PC-3 (cell line): ENCODE results near the gene GAL3ST1. TPM values are rescaled to one million over a fixed set of nuclear protein-coding genes. Genes with fewer than 3 reads are reported as not detected.

Experiments used
- ATAC-seq: fragments of 200-7000 bp; cut with Tn5 transposase; 2 replicates; pipeline ENCODE4 v1.9.1; 2020; ENCODE audit warnings: mild to moderate bottlenecking, moderate library complexity
- BruUV-seq: library from RNA; stranded (reverse); fragments of 400-500 nt; replicated peaks from 2 replicates; lab custom pipeline; 2021; lab: Mats Ljungman, UMichigan
- CTCF ChIA-PET: fragments of 300-600 bp; sonication (Branson Sonifier 250); formaldehyde crosslinking; loops from one replicate; lab custom pipeline; 2022; ENCODE audit warnings: antibody characterized with exemption; lab: Charles Lee
- POLR2A ChIA-PET: fragments of 300-600 bp; sonication (Branson Sonifier 250); formaldehyde crosslinking; loops from one replicate; lab custom pipeline; 2022; ENCODE audit warnings: antibody characterized with exemption; ENCODE audit not compliant: unreplicated experiment; lab: Charles Lee
- DNase-seq: peaks from one replicate; pipeline ENCODE4 v3.0.0-alpha.2; 2015
- H2AFZ ChIP-seq: fragments of 300-600 bp; sonication (generic); 2 replicates; pipeline ENCODE4 v1.6.0; 2016; ENCODE audit warnings: antibody characterized with exemption, low read length
- H3F3A ChIP-seq: fragments of 300-600 bp; sonication (generic); one replicate; pipeline ENCODE4 v1.6.0; 2017; ENCODE audit warnings: antibody characterized with exemption, low read length, control low read depth, mild to moderate bottlenecking; ENCODE audit not compliant: unreplicated experiment
- H3K27ac ChIP-seq: fragments of 300-600 bp; sonication (generic); 2 replicates; pipeline ENCODE4 v1.5.1; 2016; ENCODE audit warnings: mild to moderate bottlenecking, low read length
- H3K27me3 ChIP-seq: fragments of 300-600 bp; sonication (generic); 2 replicates; pipeline ENCODE4 v1.6.1; 2016; ENCODE audit warnings: low read length, mixed read lengths
- H3K36me3 ChIP-seq: fragments of 300-600 bp; sonication (generic); 2 replicates; pipeline ENCODE4 v1.6.1; 2016; ENCODE audit warnings: low read depth, mixed run types, low read length, mixed read lengths
- H3K4me1 ChIP-seq: fragments of 300-600 bp; sonication (generic); 2 replicates; pipeline ENCODE4 v1.5.1; 2016; ENCODE audit warnings: low read length; ENCODE audit not compliant: insufficient read depth
- H3K4me2 ChIP-seq: fragments of 300-600 bp; sonication (generic); 2 replicates; pipeline ENCODE4 v1.6.0; 2016; ENCODE audit warnings: low read length
- H3K4me3 ChIP-seq: fragments of 300-600 bp; sonication (generic); 2 replicates; pipeline ENCODE4 v1.5.1; 2016; ENCODE audit warnings: mild to moderate bottlenecking, low read length, mixed read lengths
- H3K79me2 ChIP-seq: fragments of 300-600 bp; sonication (generic); 2 replicates; pipeline ENCODE4 v1.6.1; 2017; ENCODE audit warnings: low read length, mixed read lengths
- H3K9ac ChIP-seq: fragments of 300-600 bp; sonication (generic); 2 replicates; pipeline ENCODE4 v1.6.0; 2016; ENCODE audit warnings: mild to moderate bottlenecking, low read length
- H3K9me2 ChIP-seq: fragments of 300-600 bp; sonication (generic); replicated peaks from 2 replicates; pipeline ENCODE4 v1.6.1; 2016; ENCODE audit warnings: mixed run types, low read length, mixed read lengths
- H3K9me3 ChIP-seq: fragments of 300-600 bp; sonication (generic); 2 replicates; pipeline ENCODE4 v1.6.1; 2016; ENCODE audit warnings: low read length, mixed read lengths
- H4K20me1 ChIP-seq: fragments of 300-600 bp; sonication (generic); 2 replicates; pipeline ENCODE4 v1.6.1; 2016; ENCODE audit warnings: low read length, mixed read lengths
- CTCF ChIP-seq: fragments of 300-600 bp; sonication (generic); conservative IDR thresholded peaks from 2 replicates; pipeline ENCODE4 v1.5.1; 2017; ENCODE audit warnings: antibody characterized with exemption, low read depth, mild to moderate bottlenecking, low read length
- EZH2 ChIP-seq: fragments of 300-600 bp; sonication (generic); IDR thresholded peaks from one replicate; pipeline ENCODE4 v1.6.1; 2017; ENCODE audit warnings: antibody characterized with exemption, mild to moderate bottlenecking, low read length; ENCODE audit not compliant: unreplicated experiment
- EZH2phosphoT487 ChIP-seq: fragments of 300-600 bp; sonication (generic); IDR thresholded peaks from 2 replicates; pipeline ENCODE4 v1.6.1; 2018; ENCODE audit warnings: mild to moderate bottlenecking, antibody characterized with exemption, low read length, borderline replicate concordance
- intact Hi-C: fragments of 100-400 bp; cut with micrococcal nuclease; formaldehyde crosslinking; loops from 2 replicates; pipeline ENCODE4 v1.9.0; 2023
- total RNA-seq: library from RNA; depleted of rRNA; stranded (reverse); fragments of >200 nt; gene quantifications from 2 replicates; pipeline ENCODE4 v1.2.3, GENCODE V29; 2014

The GAL3ST1 gene
- total RNA-seq, 1 experiment from 2014 or later = not detected

GRCh38 chr22:30511109-30511508, 63.4 kb downstream of the GAL3ST1 start:
- ChIA-PET POLR2A (no interaction called here), CTCF (no interaction called here)
- H3F3A ChIP-seq = no peaks in the 10 kb centered on the region
- TF ChIP-seq CTCF (no peak), EZH2 (no peak), EZH2phosphoT487 (no peak)
- no peak overlapping the region for H3K27ac ChIP-seq
- intact Hi-C loops = no loop called here
- DNase-seq = no peak
- H3K79me2 ChIP-seq = no peaks in the 10 kb centered on the region
- ATAC-seq = no peak
- no TSS peak for BruUV-seq
- no peaks in the 10 kb centered on the region for H4K20me1 ChIP-seq
- no peaks in the 10 kb centered on the region for H3K9me3 ChIP-seq
- no peaks in the 10 kb centered on the region for H3K36me3 ChIP-seq
- H3K4me3 ChIP-seq = no peak overlapping the region
- no peaks in the 10 kb centered on the region for H3K4me1 ChIP-seq
- H3K9ac ChIP-seq = no peak overlapping the region
- no peaks in the 10 kb centered on the region for H3K9me2 ChIP-seq
- no peaks in the 10 kb centered on the region for H3K27me3 ChIP-seq
- H2AFZ ChIP-seq = no peak overlapping the region
- H3K4me2 ChIP-seq = no peak overlapping the region

- H3K9ac ChIP-seq = no peak overlapping the region
- no peaks in the 10 kb centered on the region; the same call in 1 of the 2 replicates for H3K4me1 ChIP-seq
- ATAC-seq = no peak
- H4K20me1 ChIP-seq = no peaks in the 10 kb centered on the region
- H3K79me2 ChIP-seq = no peaks in the 10 kb centered on the region
- H3K9me2 ChIP-seq = no peaks in the 10 kb centered on the region
- intact Hi-C loops = no loop called here
- no peak overlapping the region for H3K4me3 ChIP-seq
- DNase-seq = no peak
- no peak overlapping the region for H3K27ac ChIP-seq
- no TSS peak for BruUV-seq
- no peaks in the 10 kb centered on the region for H3K36me3 ChIP-seq
- no peaks in the 10 kb centered on the region for H3F3A ChIP-seq
- no peak overlapping the region for H3K4me2 ChIP-seq
- TF ChIP-seq CTCF (no peak), EZH2 (no peak), EZH2phosphoT487 (no peak)
- no peak overlapping the region for H2AFZ ChIP-seq
- ChIA-PET POLR2A (no interaction called here), CTCF (no interaction called here)
- no peaks in the 10 kb centered on the region for H3K27me3 ChIP-seq
- H3K9me3 ChIP-seq = no peaks in the 10 kb centered on the region
These were observed 66.2 kb downstream of the GAL3ST1 start for GRCh38 chr22:30508216-30508615.

GRCh38 chr22:30507670-30508069, 66.8 kb downstream of the GAL3ST1 start:
- H3K9ac ChIP-seq = no peak overlapping the region
- H2AFZ ChIP-seq = no peak overlapping the region
- no peak overlapping the region for H3K4me2 ChIP-seq
- H4K20me1 ChIP-seq = no peaks in the 10 kb centered on the region
- H3K4me3 ChIP-seq = no peak overlapping the region
- intact Hi-C loops = no loop called here
- ChIA-PET POLR2A (no interaction called here), CTCF (no interaction called here)
- H3K27me3 ChIP-seq = no peaks in the 10 kb centered on the region
- no peaks in the 10 kb centered on the region for H3K36me3 ChIP-seq
- ATAC-seq (no peak), DNase-seq (no peak)
- no peaks in the 10 kb centered on the region for H3K9me2 ChIP-seq
- H3K4me1 ChIP-seq = no peaks in the 10 kb centered on the region; the same call in 1 of the 2 replicates
- H3F3A ChIP-seq = no peaks in the 10 kb centered on the region
- H3K9me3 ChIP-seq = no peaks in the 10 kb centered on the region
- no TSS peak for BruUV-seq
- no peak for TF ChIP-seq EZH2phosphoT487
- no peak for TF ChIP-seq EZH2
- no peak for TF ChIP-seq CTCF
- no peaks in the 10 kb centered on the region for H3K79me2 ChIP-seq
- no peak overlapping the region for H3K27ac ChIP-seq
